ENCODE measurements around the gene HAUS7.

- no peak for TF ChIP-seq CTCF (IDR thresholded peaks at IDR 0.05)
- TF ChIP-seq POLR2A (IDR thresholded peaks at IDR 0.05), result no peak
Observed at GRCh38 chrX:153477364-153477857, 7.0 kb upstream of the HAUS7 start.

Data from Peyer's patch (tissue), 4 donors.